ENCODE measurements around the gene FCAMR. TPM values are rescaled to one million over a fixed set of nuclear protein-coding genes. Genes with fewer than 3 reads are reported as not detected.

Gene FCAMR
- total RNA-seq, 4 donors from 2014 or later, result not detected

- TF ChIP-seq POLR2A (IDR thresholded peaks at IDR 0.05) (no peak), CTCF (IDR thresholded peaks at IDR 0.05 in 4 of 5, conservative IDR thresholded peaks at IDR 0.05 in 1 of 5) (no peak)
- Histone ChIP-seq H3K36me3 (no peaks in the 10 kb centered on the region), H3K9me3 (no peaks in the 10 kb centered on the region), H3K27ac (no peak overlapping the region), H3K4me3 (no peak overlapping the region), H3K27me3 (no peaks in the 10 kb centered on the region), H3K4me1 (no peaks in the 10 kb centered on the region)
- ATAC-seq, result no peak
- no peak for DNase-seq
- in situ Hi-C loops (cut with MboI; ENCODE audit: low sequenced_read_pairs in 4 of 4), result no loop called here
- intact Hi-C loops (cut with DNase I; ENCODE audit: low total_unique reads), result no loop called here
These were observed 2.5 kb upstream of the FCAMR start for GRCh38 chr1:206972728-206973127.

- ATAC-seq, result no peak
- H3K27me3 ChIP-seq, result no peaks in the 10 kb centered on the region
- DNase-seq, result no peak
- intact Hi-C loops (cut with DNase I; ENCODE audit: low total_unique reads), result no loop called here
- in situ Hi-C loops (cut with MboI; ENCODE audit: low sequenced_read_pairs in 4 of 4), result no loop called here
- no peaks in the 10 kb centered on the region for H3K4me1 ChIP-seq
- TF ChIP-seq POLR2A (IDR thresholded peaks at IDR 0.05) (no peak), CTCF (IDR thresholded peaks at IDR 0.05 in 4 of 5, conservative IDR thresholded peaks at IDR 0.05 in 1 of 5) (no peak)
- no peaks in the 10 kb centered on the region for H3K36me3 ChIP-seq
- no peak overlapping the region for H3K4me3 ChIP-seq
- no peak overlapping the region for H3K27ac ChIP-seq
- no peaks in the 10 kb centered on the region for H3K9me3 ChIP-seq
These were observed 882 bp upstream of the FCAMR start for GRCh38 chr1:206971029-206971655.

DNA sequence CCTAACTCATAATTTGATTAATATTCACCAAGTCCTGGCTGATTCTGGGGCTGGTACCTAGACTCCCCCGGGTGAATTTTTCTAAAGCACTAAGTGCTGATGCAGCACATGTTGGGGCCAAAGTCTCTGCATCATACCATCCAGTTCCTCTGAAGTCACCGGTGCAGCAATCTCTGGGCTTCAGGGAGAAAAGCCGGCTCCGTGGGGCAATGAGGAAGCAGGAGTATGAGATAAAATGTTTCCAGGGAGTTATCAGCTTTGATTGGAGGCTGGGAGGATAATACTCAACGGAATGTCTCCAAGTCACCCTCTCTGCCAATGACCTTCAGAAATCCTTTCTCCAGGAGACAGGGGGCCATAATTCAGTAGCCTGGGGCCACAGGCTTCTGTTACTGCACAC lies 1.2 kb downstream of the FCAMR start:
- H3K36me3 ChIP-seq, result no peaks in the 10 kb centered on the region
- in situ Hi-C loops (cut with MboI; ENCODE audit: low sequenced_read_pairs in 4 of 4) (no loop called here), intact Hi-C loops (cut with DNase I; ENCODE audit: low total_unique reads) (no loop called here)
- no peaks in the 10 kb centered on the region for H3K9me3 ChIP-seq
- no peak overlapping the region for H3K27ac ChIP-seq
- DNase-seq (no peak), ATAC-seq (no peak)
- H3K4me1 ChIP-seq, result no peaks in the 10 kb centered on the region
- TF ChIP-seq CTCF (IDR thresholded peaks at IDR 0.05 in 4 of 5, conservative IDR thresholded peaks at IDR 0.05 in 1 of 5), result no peak
- no peak for TF ChIP-seq POLR2A (IDR thresholded peaks at IDR 0.05)
- H3K27me3 ChIP-seq, result no peaks in the 10 kb centered on the region
- H3K4me3 ChIP-seq, result no peak overlapping the region

DNA sequence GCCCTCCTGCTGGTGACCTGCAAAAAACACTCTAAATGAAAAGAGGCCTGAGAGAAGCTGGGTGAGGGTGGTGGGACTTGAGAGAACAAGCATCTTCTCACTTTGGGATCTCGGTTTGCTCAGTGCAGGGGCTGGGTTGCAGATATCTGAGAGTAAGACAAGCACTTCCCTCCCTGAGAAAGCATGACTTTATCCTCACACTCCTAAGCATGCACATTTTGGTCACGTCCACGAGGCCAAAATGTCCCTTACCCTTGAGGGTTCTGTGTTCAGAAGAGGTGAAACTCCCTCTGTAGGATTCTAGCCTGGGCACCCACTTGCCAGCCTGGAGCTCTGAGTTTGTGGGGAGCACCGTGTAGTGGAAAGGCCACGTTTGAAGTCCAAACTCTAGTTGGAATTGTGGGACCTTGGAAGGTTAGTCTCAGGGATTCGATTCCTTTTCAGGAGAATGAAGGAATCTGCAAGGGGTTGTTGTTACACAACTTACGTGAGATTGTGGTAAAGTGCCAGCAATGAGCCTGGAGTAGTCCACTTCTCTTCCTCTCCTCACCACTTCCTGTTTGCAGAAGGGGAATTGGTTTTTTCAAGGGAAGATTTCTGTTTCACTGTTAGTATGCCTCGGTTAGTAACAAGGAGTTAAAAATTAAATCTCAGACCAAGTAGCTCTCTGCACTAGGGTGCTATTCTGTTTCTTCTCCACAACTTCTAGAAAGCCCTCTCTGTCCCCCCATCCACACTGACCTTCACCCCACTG lies 3.0 kb downstream of the FCAMR start:
- Histone ChIP-seq H3K27me3 (no peaks in the 10 kb centered on the region), H3K9me3 (no peaks in the 10 kb centered on the region), H3K4me3 (no peak overlapping the region), H3K4me1 (no peaks in the 10 kb centered on the region), H3K36me3 (no peaks in the 10 kb centered on the region), H3K27ac (no peak overlapping the region)
- no peak for DNase-seq
- TF ChIP-seq POLR2A (IDR thresholded peaks at IDR 0.05) (no peak), CTCF (IDR thresholded peaks at IDR 0.05 in 4 of 5, conservative IDR thresholded peaks at IDR 0.05 in 1 of 5) (no peak)
- intact Hi-C loops (cut with DNase I; ENCODE audit: low total_unique reads) (no loop called here), in situ Hi-C loops (cut with MboI; ENCODE audit: low sequenced_read_pairs in 4 of 4) (no loop called here)
- ATAC-seq, result no peak

Measured in gastrocnemius medialis (tissue), 4 donors.